Mononuclear cell (primary cell): ENCODE data around the gene DICER1. TPM values are rescaled to one million over a fixed set of nuclear protein-coding genes. Genes with fewer than 3 reads are reported as not detected.

Experiments
- H3K27me3 ChIP-seq: 2 replicates; pipeline ENCODE4 v1.6.0; 2011; ENCODE audit warnings: low read length, control low read depth; ENCODE audit not compliant: insufficient read depth
- H3K4me1 ChIP-seq: 2 replicates; pipeline ENCODE4 v1.5.1; 2011; ENCODE audit warnings: mild to moderate bottlenecking, low read length, control low read depth; ENCODE audit not compliant: insufficient read depth
- H3K4me3 ChIP-seq: 2 replicates; pipeline ENCODE4 v1.5.1; 2011; ENCODE audit warnings: mild to moderate bottlenecking, low read length, moderate library complexity
- H3K9me3 ChIP-seq: 2 replicates; pipeline ENCODE4 v1.5.1; 2011; ENCODE audit warnings: low read depth, mild to moderate bottlenecking, control low read depth, low read length
- total RNA-seq: library from RNA; depleted of rRNA; stranded (reverse); fragments of >200 nt; gene quantifications from one replicate; pipeline ENCODE4 v1.2.3, GENCODE V29; 2012

DICER1 gene
- total RNA-seq, 1 donor = 99.5 TPM

DNA sequence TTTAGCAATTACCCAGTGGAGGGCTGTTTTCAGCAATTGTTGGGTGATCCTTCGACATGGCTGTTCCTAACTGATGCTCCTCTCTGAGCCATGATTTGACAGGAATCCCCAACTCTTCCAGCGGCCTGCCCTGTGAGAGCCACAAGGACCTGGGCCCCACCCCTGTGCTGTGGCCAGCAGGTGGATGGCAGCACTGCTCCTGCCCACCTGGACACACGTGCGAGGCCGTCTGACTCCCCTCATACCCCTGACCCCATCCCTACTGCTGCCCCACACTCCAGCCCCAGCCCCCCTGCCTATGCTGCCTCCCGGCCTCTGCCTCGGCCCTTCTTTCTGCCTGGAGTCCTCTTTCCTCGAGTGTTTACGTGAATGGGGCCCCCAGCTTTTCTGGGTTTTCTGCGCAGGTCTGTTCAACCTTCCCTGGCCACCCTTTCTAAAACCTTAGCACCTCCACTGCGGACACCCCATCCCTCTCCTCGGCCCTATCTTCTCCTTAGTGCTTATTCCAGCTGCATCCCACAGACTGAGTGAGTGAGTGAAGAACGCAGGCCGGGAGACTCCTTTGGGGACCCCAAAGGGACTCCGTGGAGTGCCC, 111.4 kb downstream of the DICER1 start:
- Histone ChIP-seq H3K4me3 (no peak overlapping the region), H3K4me1 (no peaks in the 10 kb centered on the region), H3K27me3 (no peaks in the 10 kb centered on the region), H3K9me3 (no peaks in the 10 kb centered on the region)

DNA sequence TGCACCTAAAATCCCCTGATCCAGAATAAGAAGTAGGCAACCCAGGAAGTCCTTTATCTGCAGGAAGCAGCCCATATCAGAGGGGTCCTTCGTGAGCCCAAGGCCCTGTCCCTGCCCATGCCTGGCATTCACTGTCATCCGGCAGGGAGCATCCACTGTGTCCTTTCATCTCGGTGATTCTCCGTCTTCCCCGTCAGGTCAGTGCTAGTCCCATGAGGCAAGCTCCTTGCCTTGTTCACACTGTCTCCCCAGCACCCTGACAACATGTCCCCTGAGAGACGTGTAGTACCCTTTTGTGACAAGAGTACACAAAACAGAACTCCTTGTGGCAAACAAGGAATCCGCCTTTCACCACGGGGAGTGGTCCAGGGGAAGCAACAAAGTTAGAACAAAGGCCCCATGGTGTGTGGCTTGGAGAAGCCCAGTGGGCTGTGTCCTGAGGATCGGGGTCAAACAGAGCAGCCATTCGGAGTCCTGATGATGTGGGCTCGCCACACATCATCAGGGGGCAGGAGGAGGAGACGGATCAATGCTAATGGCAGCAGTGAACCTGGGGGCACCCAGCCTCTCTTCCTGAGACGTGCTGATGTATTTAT, 112.1 kb downstream of the DICER1 start:
- Histone ChIP-seq H3K27me3 (no peaks in the 10 kb centered on the region), H3K9me3 (no peaks in the 10 kb centered on the region), H3K4me1 (no peaks in the 10 kb centered on the region), H3K4me3 (no peak overlapping the region)

DNA sequence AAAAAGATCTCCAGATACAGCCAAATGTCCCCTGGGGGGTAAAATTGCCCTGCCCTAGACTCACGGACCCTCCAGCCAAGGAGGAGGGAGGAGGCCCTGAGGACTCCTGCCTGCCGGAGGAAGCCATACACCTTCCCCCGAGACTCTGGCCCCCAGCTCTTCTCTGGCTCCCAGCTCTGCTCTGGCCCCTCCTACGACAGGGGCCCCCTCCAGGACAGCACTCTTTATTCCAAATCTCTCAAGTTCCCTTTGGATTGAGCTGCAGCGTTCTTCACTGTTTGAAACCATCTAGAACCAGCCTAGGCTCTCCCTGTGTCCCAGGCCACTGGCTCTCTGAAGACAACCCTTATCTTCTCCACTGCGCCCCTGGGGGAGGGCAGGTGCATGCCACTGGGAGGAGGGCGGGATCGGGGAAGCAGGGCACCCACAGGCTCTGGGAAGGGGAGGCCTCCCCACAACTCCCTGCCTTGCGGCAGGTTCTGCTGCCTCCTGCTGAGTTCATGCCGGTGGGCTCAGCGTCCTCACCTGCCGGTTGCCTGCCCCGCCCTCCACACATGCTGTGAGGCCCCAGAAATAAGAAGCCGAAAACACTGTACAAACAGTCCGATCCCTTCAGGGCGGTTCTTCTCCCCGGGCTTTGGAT, 112.7 kb downstream of the DICER1 start:
- Histone ChIP-seq H3K4me1 (no peaks in the 10 kb centered on the region), H3K9me3 (no peaks in the 10 kb centered on the region), H3K4me3 (no peak overlapping the region), H3K27me3 (no peaks in the 10 kb centered on the region)

DNA sequence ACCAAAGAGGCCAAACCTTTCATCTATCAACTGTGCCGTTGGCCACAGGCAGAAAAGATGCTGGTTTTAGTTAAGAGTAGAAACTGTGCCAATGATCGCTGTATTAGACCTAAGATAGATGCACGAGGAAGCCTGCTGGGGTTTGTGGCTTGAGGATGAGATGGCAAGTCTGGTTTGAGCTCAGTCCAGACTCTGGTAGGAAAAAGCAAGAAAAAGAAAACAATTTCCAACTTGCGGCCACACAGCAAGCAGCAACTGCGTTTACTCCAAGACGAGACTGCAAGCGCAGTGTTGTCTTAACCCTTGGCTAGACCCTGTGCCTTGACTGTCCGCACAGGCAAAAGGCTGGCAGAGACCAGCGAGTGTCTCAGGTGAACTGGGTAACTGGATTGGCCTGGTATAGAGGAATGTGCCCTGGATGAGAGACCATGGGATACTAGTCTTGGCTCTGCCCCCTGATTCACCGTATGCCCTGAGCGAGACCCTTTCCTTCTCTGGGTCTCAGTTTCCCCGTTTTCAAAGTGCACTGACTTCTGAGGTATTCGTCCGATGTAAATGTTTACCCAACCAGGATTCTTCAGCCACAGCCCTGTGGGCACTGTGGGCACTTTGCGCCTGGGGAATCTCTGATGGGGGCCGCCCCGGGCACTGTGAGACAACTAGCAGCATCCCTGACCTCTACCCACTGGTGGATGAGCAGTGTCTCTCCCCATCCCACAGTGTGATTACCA, 113.4 kb downstream of the DICER1 start:
- H3K27me3 ChIP-seq = no peaks in the 10 kb centered on the region
- no peak overlapping the region for H3K4me3 ChIP-seq
- no peaks in the 10 kb centered on the region for H3K4me1 ChIP-seq
- no peaks in the 10 kb centered on the region for H3K9me3 ChIP-seq

- Histone ChIP-seq H3K4me1 (no peaks in the 10 kb centered on the region), H3K27me3 (no peaks in the 10 kb centered on the region)
Measured at GRCh38 chr14:95043314-95043713, 114.0 kb downstream of the DICER1 start.

DNA sequence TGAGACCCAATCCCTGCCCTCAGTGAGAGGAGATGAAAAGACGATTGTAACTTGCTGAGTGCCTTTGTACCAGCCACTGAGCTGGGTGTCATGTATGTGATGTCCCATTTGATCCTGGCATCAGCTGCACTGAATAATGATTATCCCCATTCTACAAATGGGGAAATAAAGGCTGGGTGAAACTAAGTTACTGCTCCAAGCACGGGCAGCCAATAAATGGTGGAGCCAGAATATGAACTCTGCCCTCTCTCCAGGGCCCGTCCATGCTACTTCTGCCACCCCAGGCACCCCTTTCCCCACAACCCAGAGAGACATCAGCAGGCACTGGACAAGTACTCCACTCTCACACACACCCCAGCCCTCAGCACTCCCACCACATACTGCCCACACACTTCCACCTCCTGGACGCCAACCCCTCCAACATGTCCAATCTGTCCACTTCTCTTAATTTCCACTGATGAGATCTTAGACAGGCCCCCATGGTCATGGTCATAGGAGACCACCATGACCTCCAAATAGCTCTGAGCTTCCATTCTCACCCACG, 115.8 kb downstream of the DICER1 start:
- Histone ChIP-seq H3K4me1 (no peaks in the 10 kb centered on the region), H3K4me3 (no peak overlapping the region), H3K27me3 (no peaks in the 10 kb centered on the region), H3K9me3 (no peaks in the 10 kb centered on the region)

More at GRCh38 chr14:95043314-95043713, 114.0 kb downstream of the DICER1 start:
- Histone ChIP-seq H3K9me3 (no peaks in the 10 kb centered on the region), H3K4me3 (no peak overlapping the region)

GRCh38 chr14:95040708-95041476, 116.4 kb downstream of the DICER1 start:
- H3K4me1 ChIP-seq = no peaks in the 10 kb centered on the region
- H3K9me3 ChIP-seq = no peaks in the 10 kb centered on the region
- no peaks in the 10 kb centered on the region for H3K27me3 ChIP-seq
- H3K4me3 ChIP-seq = no peak overlapping the region

DNA sequence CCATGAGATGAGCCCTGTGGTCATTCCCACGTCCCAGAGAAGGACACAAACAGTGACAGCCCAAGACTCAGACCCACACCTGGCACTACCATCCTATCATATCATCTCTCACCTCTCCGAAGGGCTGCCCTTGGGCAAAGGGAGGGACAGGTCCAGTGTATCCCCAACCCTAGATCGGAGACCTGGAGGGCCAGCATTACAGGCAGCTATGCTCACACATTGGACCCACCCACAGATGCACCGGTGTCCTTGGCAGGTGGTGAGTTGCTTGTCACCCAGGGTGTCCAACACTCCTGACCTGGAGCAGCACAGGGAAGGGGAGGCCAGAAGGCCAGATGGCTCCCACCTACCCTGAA, 117.4 kb downstream of the DICER1 start:
- Histone ChIP-seq H3K4me3 (no peak overlapping the region), H3K4me1 (no peaks in the 10 kb centered on the region), H3K27me3 (no peaks in the 10 kb centered on the region), H3K9me3 (no peaks in the 10 kb centered on the region)

- no peak overlapping the region for H3K4me3 ChIP-seq
- no peaks in the 10 kb centered on the region for H3K9me3 ChIP-seq
- no peaks in the 10 kb centered on the region for H3K4me1 ChIP-seq
Measured at GRCh38 chr14:95039259-95039992, 117.9 kb downstream of the DICER1 start.

DNA sequence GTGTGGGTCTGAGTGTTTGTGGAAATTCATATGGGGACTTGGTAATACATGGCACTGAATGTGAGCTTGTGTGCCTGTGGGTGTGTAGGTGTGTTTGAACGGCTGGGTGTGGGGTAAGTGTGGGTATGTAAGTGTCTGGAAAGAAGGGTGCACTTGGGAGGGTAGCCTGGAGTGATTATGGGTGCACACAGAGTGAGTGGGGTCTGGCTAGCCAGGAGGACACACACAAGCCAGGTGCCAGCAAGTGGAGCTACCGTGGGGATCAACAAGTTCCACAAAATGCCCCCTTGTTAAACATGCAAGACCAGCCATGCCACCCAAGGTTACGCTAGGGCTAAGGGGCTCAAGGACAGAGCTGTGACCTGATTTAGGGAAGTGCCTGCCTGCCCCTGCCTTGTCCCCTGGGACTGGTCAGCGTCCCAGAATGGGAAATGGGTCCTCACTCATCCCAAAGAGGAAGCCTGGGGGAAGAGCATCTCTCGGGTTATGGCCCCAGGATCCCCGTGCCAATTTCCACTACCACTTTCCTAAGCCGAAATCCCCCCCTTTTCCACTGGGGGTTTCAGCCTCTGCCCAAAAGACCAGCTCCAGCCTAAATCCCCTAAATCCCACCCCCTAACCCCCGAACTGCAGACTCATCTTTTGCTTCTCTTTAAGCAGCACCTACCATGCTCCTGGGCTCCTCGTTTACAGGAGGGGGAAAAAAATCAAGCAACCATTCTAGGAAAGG, 118.6 kb downstream of the DICER1 start:
- Histone ChIP-seq H3K9me3 (no peaks in the 10 kb centered on the region), H3K4me1 (no peaks in the 10 kb centered on the region), H3K4me3 (no peak overlapping the region), H3K27me3 (no peaks in the 10 kb centered on the region)

More at GRCh38 chr14:95039259-95039992, 117.9 kb downstream of the DICER1 start:
- no peaks in the 10 kb centered on the region for H3K27me3 ChIP-seq

GRCh38 chr14:95037273-95037672, 120.1 kb downstream of the DICER1 start:
- H3K27me3 ChIP-seq = no peaks in the 10 kb centered on the region

More at GRCh38 chr14:95037273-95037672, 120.1 kb downstream of the DICER1 start:
- no peaks in the 10 kb centered on the region for H3K9me3 ChIP-seq
- no peaks in the 10 kb centered on the region for H3K4me1 ChIP-seq
- no peak overlapping the region for H3K4me3 ChIP-seq
